Measurements from ENCODE around the gene ZNF667.

ZNF667 gene

GRCh38 chr19:56476093-56476492 is 1.1 kb downstream of the ZNF667 start:
- no peak for TF ChIP-seq GLIS3 (CRISPR knock-in tag; IDR thresholded peaks at IDR 0.05)
- no peak for TF ChIP-seq CSDC2 (CRISPR knock-in tag; IDR thresholded peaks at IDR 0.05)
- no peak for TF ChIP-seq TSHZ2 (CRISPR knock-in tag; IDR thresholded peaks at IDR 0.05)
- no peak for TF ChIP-seq CREB5 (CRISPR knock-in tag; IDR thresholded peaks at IDR 0.05; ENCODE audit: low read depth)
- no peak for TF ChIP-seq CSRNP3 (CRISPR knock-in tag; IDR thresholded peaks at IDR 0.05)
- no peak for TF ChIP-seq ZFP30 (CRISPR knock-in tag; IDR thresholded peaks at IDR 0.05)
- no peak for TF ChIP-seq TOX (CRISPR knock-in tag; IDR thresholded peaks at IDR 0.05; ENCODE audit: borderline replicate concordance)
- no peak for TF ChIP-seq ARNTL (CRISPR knock-in tag; IDR thresholded peaks at IDR 0.05; ENCODE audit: borderline replicate concordance, low read depth)
- no peak for TF ChIP-seq ZFP3 (CRISPR knock-in tag; IDR thresholded peaks at IDR 0.05)
- TF ChIP-seq OSR1 (CRISPR knock-in tag; IDR thresholded peaks at IDR 0.05), result no peak
- TF ChIP-seq SNAI2 (CRISPR knock-in tag; IDR thresholded peaks at IDR 0.05), result no peak
- TF ChIP-seq RARB (CRISPR knock-in tag; IDR thresholded peaks at IDR 0.05), result no peak
- no peak for TF ChIP-seq ZNF565 (CRISPR knock-in tag; conservative IDR thresholded peaks at IDR 0.05; ENCODE audit: low read depth)
- TF ChIP-seq PATZ1 (CRISPR knock-in tag; IDR thresholded peaks at IDR 0.05; ENCODE audit: borderline replicate concordance), result no peak
- no peak for ATAC-seq

- no peak for TF ChIP-seq OSR1 (CRISPR knock-in tag; IDR thresholded peaks at IDR 0.05)
- TF ChIP-seq TOX (CRISPR knock-in tag; IDR thresholded peaks at IDR 0.05; ENCODE audit: borderline replicate concordance), result no peak
- no peak for TF ChIP-seq ARNTL (CRISPR knock-in tag; IDR thresholded peaks at IDR 0.05; ENCODE audit: borderline replicate concordance, low read depth)
- TF ChIP-seq ZFP3 (CRISPR knock-in tag; IDR thresholded peaks at IDR 0.05), result no peak
- no peak for TF ChIP-seq PPARA (CRISPR knock-in tag; IDR thresholded peaks at IDR 0.05; ENCODE audit: borderline replicate concordance)
- no peak for TF ChIP-seq ZFP30 (CRISPR knock-in tag; IDR thresholded peaks at IDR 0.05)
- TF ChIP-seq RARB (CRISPR knock-in tag; IDR thresholded peaks at IDR 0.05), result no peak
- no peak for TF ChIP-seq TSHZ2 (CRISPR knock-in tag; IDR thresholded peaks at IDR 0.05)
- no peak for TF ChIP-seq CREB5 (CRISPR knock-in tag; IDR thresholded peaks at IDR 0.05; ENCODE audit: low read depth)
- no peak for TF ChIP-seq ISL1 (CRISPR knock-in tag; IDR thresholded peaks at IDR 0.05)
These were observed 2.8 kb downstream of the ZNF667 start for GRCh38 chr19:56474308-56474707.

GRCh38 chr19:56441206-56441792 is 35.8 kb downstream of the ZNF667 start:
- no peak for ATAC-seq
- TF ChIP-seq PPARA (CRISPR knock-in tag; IDR thresholded peaks at IDR 0.05; ENCODE audit: borderline replicate concordance), result no peak
- no peak for TF ChIP-seq RARB (CRISPR knock-in tag; IDR thresholded peaks at IDR 0.05)
- TF ChIP-seq SNAI2 (CRISPR knock-in tag; IDR thresholded peaks at IDR 0.05), result no peak
- no peak for TF ChIP-seq GLIS3 (CRISPR knock-in tag; IDR thresholded peaks at IDR 0.05)
- no peak for TF ChIP-seq PATZ1 (CRISPR knock-in tag; IDR thresholded peaks at IDR 0.05; ENCODE audit: borderline replicate concordance)
- no peak for TF ChIP-seq BACH2 (CRISPR knock-in tag; IDR thresholded peaks at IDR 0.05; ENCODE audit: borderline replicate concordance)
- TF ChIP-seq ZFP3 (CRISPR knock-in tag; IDR thresholded peaks at IDR 0.05), result no peak
- no peak for TF ChIP-seq ZFP30 (CRISPR knock-in tag; IDR thresholded peaks at IDR 0.05)
- no peak for TF ChIP-seq TOX (CRISPR knock-in tag; IDR thresholded peaks at IDR 0.05; ENCODE audit: borderline replicate concordance)
- TF ChIP-seq ARNTL (CRISPR knock-in tag; IDR thresholded peaks at IDR 0.05; ENCODE audit: borderline replicate concordance, low read depth), result no peak
- TF ChIP-seq ZNF565 (CRISPR knock-in tag; conservative IDR thresholded peaks at IDR 0.05; ENCODE audit: low read depth), result no peak
- no peak for TF ChIP-seq ESRRG (CRISPR knock-in tag; IDR thresholded peaks at IDR 0.05)
- no peak for TF ChIP-seq CREB5 (CRISPR knock-in tag; IDR thresholded peaks at IDR 0.05; ENCODE audit: low read depth)
- TF ChIP-seq ZC3H10 (CRISPR knock-in tag; IDR thresholded peaks at IDR 0.05), result no peak

More at GRCh38 chr19:56474308-56474707, 2.8 kb downstream of the ZNF667 start:
- no peak for ATAC-seq

Data from SK-N-SH treated with all-trans-retinoic acid at 6 μM for 48 hours (cell line).